ENCODE results near the gene HPN.
"Not testable (repeated sequence)": the region's sequence is repeated elsewhere in the genome, so short reads cannot be mapped to it uniquely, and the experiment has no call there.

HPN gene

DNA sequence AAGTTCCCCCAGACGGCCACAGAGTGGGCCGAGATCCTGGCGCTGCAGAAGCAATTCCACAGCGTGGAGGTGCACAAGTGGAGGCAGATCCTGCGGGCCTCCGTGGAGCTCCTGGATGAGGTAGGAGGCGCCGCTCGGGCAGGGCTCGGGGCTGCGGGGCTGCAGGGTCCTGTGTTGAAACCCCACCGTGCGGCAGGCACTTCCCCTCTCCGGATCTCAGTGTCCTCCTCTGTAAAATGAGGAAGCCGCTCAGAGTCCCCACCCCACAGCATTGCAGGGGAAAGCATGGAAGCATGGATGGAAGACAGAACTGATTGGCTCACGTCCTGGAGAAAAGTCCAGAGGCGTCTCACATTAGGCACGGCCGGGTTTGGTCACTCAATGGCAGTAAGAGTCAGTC is 18.1 kb upstream of the HPN start:
- TF ChIP-seq CTCF (IDR thresholded peaks at IDR 0.05; ENCODE audit: insufficient read depth, low read depth, low read length, missing control alignments) = no peak
- no peak overlapping the region for H3K4me3 ChIP-seq (ENCODE audit: low read length)
- DNase-seq (ENCODE audit: low read depth) = no peak

DNA sequence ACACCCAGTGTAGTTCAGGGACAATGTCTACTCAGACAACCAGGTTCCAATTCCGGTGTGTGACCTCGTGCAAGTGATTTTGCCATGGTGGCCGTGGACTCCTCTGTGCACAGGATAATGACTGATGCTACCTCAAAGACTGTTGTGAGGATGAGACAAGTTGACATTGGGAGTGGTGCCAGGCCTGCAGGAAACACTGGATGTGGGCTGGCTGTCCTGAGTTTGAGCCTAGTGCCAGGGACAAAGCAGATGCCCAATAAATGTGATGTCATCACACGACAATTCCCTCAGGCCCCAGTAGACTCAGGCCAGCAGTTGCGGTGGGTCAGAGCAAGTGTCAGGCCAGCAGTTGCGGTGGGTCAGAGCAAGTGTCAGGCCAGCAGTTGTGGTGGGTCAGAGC is 17.4 kb upstream of the HPN start:
- H3K4me3 ChIP-seq (ENCODE audit: low read length) = no peak overlapping the region
- no peak for DNase-seq (ENCODE audit: low read depth)
- no peak for TF ChIP-seq CTCF (IDR thresholded peaks at IDR 0.05; ENCODE audit: insufficient read depth, low read depth, low read length, missing control alignments)

GRCh38 chr19:35025969-35026368 is 15.6 kb upstream of the HPN start:
- no peak for TF ChIP-seq CTCF (IDR thresholded peaks at IDR 0.05; ENCODE audit: insufficient read depth, low read depth, low read length, missing control alignments)
- DNase-seq (ENCODE audit: low read depth) = no peak
- no peak overlapping the region for H3K4me3 ChIP-seq (ENCODE audit: low read length)

- TF ChIP-seq CTCF (IDR thresholded peaks at IDR 0.05; ENCODE audit: insufficient read depth, low read depth, low read length, missing control alignments) = no peak
- DNase-seq (ENCODE audit: low read depth) = no peak
- H3K4me3 ChIP-seq (ENCODE audit: low read length) = no peak overlapping the region
These were observed 15.1 kb upstream of the HPN start for GRCh38 chr19:35026418-35026817.

DNA sequence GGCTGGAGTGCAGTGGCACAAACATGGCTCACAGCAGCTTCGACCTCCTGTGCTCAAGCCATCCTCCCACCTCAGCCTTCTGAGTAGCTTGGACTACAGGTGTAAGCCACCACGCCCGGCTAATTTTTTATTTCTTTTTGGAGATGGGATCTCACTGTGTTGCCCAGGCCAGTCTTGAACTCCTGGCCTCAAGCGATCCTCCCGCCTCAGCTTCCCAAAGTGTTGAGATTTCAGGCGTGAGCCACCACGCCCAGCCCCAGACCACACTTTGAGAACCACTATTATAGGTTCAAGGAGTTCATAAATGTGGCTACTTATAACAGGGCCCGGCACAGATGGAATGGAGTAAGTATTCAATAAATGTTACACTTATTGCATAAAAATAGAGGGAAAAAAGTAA is 14.5 kb upstream of the HPN start:
- no peak for DNase-seq (ENCODE audit: low read depth)
- no peak for TF ChIP-seq CTCF (IDR thresholded peaks at IDR 0.05; ENCODE audit: insufficient read depth, low read depth, low read length, missing control alignments)
- H3K4me3 ChIP-seq (ENCODE audit: low read length) = no peak overlapping the region

DNA sequence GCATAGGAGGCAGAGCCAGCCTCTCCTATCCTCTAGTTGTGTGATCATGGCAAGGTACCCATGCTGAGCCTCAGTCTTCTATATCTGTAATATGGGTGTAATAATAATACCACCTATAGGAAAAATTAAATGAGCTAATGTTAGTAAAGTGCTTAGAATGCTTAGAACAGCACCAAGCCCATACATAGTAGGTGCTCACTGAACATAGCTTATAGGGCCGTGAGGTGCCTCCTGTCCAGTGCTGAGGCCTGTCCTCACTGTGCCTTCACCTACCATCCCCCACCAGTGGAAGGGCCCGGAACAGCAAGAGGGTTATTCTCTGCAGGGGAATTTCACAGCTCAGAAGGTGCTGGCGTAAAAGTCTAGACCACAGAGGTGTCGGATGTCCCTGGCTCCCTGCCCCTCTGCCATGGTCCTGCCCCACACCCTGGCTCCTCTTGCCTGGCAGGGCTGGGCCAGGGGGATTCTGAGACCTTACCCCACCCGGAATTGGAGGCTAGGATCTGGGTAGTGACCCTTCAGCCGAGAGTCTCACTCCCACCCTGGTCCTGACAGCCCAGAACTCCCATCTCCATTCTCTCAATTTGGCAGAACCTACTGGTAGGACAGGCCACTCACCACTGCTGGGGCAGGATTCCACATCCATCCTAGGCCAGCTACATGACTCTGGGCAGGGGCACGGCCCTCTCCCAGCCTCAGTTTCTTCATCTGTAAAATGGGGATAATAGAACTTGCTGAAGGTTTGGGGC is 13.5 kb upstream of the HPN start:
- no peak for DNase-seq (ENCODE audit: low read depth)
- H3K4me3 ChIP-seq (ENCODE audit: low read length) = no peak overlapping the region
- TF ChIP-seq CTCF (IDR thresholded peaks at IDR 0.05; ENCODE audit: insufficient read depth, low read depth, low read length, missing control alignments) = no peak

GRCh38 chr19:35028600-35028885 is 13.0 kb upstream of the HPN start:
- DNase-seq (ENCODE audit: low read depth) = not testable (repeated sequence)

DNA sequence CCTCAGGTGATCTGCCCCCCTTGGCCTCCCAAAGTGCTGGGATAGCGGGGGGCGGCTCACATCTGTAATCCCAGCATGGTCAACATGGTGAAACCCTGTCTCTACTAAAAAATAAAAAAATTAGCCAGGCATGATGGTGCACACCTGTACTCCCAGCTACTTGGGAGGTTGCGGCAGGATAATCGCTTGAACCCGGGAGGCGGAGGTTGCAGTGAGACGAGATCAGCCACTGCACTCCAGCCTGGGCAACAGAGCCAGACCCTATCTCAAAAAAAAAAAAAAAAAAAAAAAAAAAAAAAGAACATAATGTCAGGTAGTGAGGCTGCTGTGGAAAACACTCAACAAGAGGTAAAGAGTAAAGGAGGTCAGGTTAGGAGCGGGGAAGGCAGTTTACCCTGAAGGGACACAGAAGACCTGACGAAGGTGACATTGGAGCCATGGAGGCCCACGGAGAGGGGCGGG is 12.2 kb upstream of the HPN start:
- DNase-seq (ENCODE audit: low read depth); H3K4me3 ChIP-seq (ENCODE audit: low read length): not testable (repeated sequence)

More at GRCh38 chr19:35028600-35028885, 13.0 kb upstream of the HPN start:
- not testable (repeated sequence) for H3K4me3 ChIP-seq (ENCODE audit: low read length)

Data from epithelial cell of esophagus (primary cell).